ENCODE measurements around the gene SDE2.
"Not testable (repeated sequence)": the region's sequence is repeated elsewhere in the genome, so short reads cannot be mapped to it uniquely, and the experiment has no call there.

The SDE2 gene

GRCh38 chr1:225975146-225975545 is 24.0 kb downstream of the SDE2 start:
- DNase-seq (ENCODE audit: low read depth, low spot score) = not testable (repeated sequence)

GRCh38 chr1:225974454-225974853 is 24.7 kb downstream of the SDE2 start:
- DNase-seq (ENCODE audit: low read depth, low spot score) = no peak

- DNase-seq (ENCODE audit: low read depth, low spot score) = no peak
Measured at GRCh38 chr1:225973158-225973557, 26.0 kb downstream of the SDE2 start.

- no peak for DNase-seq (ENCODE audit: low read depth, low spot score)
Measured at GRCh38 chr1:225972344-225973152, 26.6 kb downstream of the SDE2 start.

GRCh38 chr1:225970592-225971157 is 28.5 kb downstream of the SDE2 start:
- DNase-seq (ENCODE audit: low read depth, low spot score) = not testable (repeated sequence)

GRCh38 chr1:225969751-225970150 is 29.4 kb downstream of the SDE2 start:
- DNase-seq (ENCODE audit: low read depth, low spot score) = not testable (repeated sequence)

- no peak for DNase-seq (ENCODE audit: low read depth, low spot score)
Measured at GRCh38 chr1:225965231-225965630, 33.9 kb downstream of the SDE2 start.

GRCh38 chr1:225963735-225964530 is 35.2 kb downstream of the SDE2 start:
- DNase-seq (ENCODE audit: low read depth, low spot score) = no peak

GRCh38 chr1:225962440-225962975 is 36.6 kb downstream of the SDE2 start:
- peak; percentile 30 for DNase-seq (ENCODE audit: low read depth, low spot score)

- DNase-seq (ENCODE audit: low read depth, low spot score) = no peak
Measured at GRCh38 chr1:225961659-225962439, 37.3 kb downstream of the SDE2 start.

GRCh38 chr1:225958041-225958440 is 41.1 kb downstream of the SDE2 start:
- no peak for DNase-seq (ENCODE audit: low read depth, low spot score)

- no peak for DNase-seq (ENCODE audit: low read depth, low spot score)
Measured at GRCh38 chr1:225954753-225955152, 44.4 kb downstream of the SDE2 start.

GRCh38 chr1:225953315-225953714 is 45.8 kb downstream of the SDE2 start:
- DNase-seq (ENCODE audit: low read depth, low spot score) = no peak

GRCh38 chr1:225950905-225951497 is 48.1 kb downstream of the SDE2 start:
- DNase-seq (ENCODE audit: low read depth, low spot score) = no peak

GRCh38 chr1:225949041-225949440 is 50.1 kb downstream of the SDE2 start:
- no peak for DNase-seq (ENCODE audit: low read depth, low spot score)

- no peak for DNase-seq (ENCODE audit: low read depth, low spot score)
Measured at GRCh38 chr1:225946803-225947202, 52.3 kb downstream of the SDE2 start.

- no peak for DNase-seq (ENCODE audit: low read depth, low spot score)
Measured at GRCh38 chr1:225946082-225946620, 53.0 kb downstream of the SDE2 start.

- no peak for DNase-seq (ENCODE audit: low read depth, low spot score)
Measured at GRCh38 chr1:225945564-225945963, 53.6 kb downstream of the SDE2 start.

- no peak for DNase-seq (ENCODE audit: low read depth, low spot score)
Measured at GRCh38 chr1:225944951-225945350, 54.2 kb downstream of the SDE2 start.

- no peak for DNase-seq (ENCODE audit: low read depth, low spot score)
Measured at GRCh38 chr1:225944387-225944786, 54.8 kb downstream of the SDE2 start.

GRCh38 chr1:225943582-225943981 is 55.6 kb downstream of the SDE2 start:
- no peak for DNase-seq (ENCODE audit: low read depth, low spot score)
